ENCODE measurements around the gene POU6F1.

DNA sequence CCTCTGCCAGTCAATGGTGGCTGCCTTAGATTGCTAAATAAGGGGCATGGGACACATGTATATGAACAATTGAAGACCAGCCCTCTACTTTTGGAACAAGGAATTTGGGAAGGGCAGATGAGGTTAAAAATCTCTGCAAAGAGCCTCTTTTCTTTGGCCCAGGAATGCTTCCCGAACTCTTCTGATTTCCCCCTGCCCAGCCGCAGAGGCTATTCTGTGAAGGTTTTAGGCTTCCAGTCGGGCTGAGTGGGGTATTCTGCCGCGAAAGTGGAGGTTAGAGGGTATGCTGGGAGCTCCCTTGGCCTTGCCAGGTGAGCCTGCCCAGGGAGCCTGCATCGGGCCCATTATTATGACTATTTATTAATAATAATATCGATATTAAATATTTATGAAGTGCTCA lies 1.2 kb downstream of the POU6F1 start:
- TF ChIP-seq, protein P1, sequence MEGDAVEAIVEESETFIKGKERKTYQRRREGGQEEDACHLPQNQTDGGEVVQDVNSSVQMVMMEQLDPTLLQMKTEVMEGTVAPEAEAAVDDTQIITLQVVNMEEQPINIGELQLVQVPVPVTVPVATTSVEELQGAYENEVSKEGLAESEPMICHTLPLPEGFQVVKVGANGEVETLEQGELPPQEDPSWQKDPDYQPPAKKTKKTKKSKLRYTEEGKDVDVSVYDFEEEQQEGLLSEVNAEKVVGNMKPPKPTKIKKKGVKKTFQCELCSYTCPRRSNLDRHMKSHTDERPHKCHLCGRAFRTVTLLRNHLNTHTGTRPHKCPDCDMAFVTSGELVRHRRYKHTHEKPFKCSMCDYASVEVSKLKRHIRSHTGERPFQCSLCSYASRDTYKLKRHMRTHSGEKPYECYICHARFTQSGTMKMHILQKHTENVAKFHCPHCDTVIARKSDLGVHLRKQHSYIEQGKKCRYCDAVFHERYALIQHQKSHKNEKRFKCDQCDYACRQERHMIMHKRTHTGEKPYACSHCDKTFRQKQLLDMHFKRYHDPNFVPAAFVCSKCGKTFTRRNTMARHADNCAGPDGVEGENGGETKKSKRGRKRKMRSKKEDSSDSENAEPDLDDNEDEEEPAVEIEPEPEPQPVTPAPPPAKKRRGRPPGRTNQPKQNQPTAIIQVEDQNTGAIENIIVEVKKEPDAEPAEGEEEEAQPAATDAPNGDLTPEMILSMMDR (IDR thresholded peaks at IDR 0.05): no peak
- no peak for TF ChIP-seq EP300 (IDR thresholded peaks at IDR 0.05)
- no peak for TF ChIP-seq POLR2A (IDR thresholded peaks at IDR 0.05)
- TF ChIP-seq POLR2AphosphoS5 (IDR thresholded peaks at IDR 0.05): no peak

All from stomach (tissue), 4 donors.